LNCAP (cell line): ENCODE results near the gene RAB20.

ENCODE experiments used
- CTCF ChIP-seq: fragments of 450-650 bp; IDR thresholded peaks from 2 replicates; pipeline ENCODE4 v1.5.1; 2017; ENCODE audit warnings: mild to moderate bottlenecking

The RAB20 gene

GRCh38 chr13:110492679-110493593, 68.6 kb downstream of the RAB20 start:
- no peak for TF ChIP-seq CTCF

GRCh38 chr13:110491869-110492678, 69.4 kb downstream of the RAB20 start:
- TF ChIP-seq CTCF = no peak

- TF ChIP-seq CTCF = no peak
These were observed 71.3 kb downstream of the RAB20 start for GRCh38 chr13:110490009-110490770.

- TF ChIP-seq CTCF = no peak
These were observed 75.3 kb downstream of the RAB20 start for GRCh38 chr13:110486061-110486715.

- TF ChIP-seq CTCF = no peak
These were observed 75.9 kb downstream of the RAB20 start for GRCh38 chr13:110485604-110486003.

GRCh38 chr13:110484290-110485048, 77.1 kb downstream of the RAB20 start:
- no peak for TF ChIP-seq CTCF
